ENCODE results near the gene HSFX4.
"Not testable (repeated sequence)": the region's sequence is repeated elsewhere in the genome, so short reads cannot be mapped to it uniquely, and the experiment has no call there.

The HSFX4 gene

GRCh38 chrX:149938427-149938880 lies 9.1 kb downstream of the HSFX4 start, which contains the start of gene EOLA2:
Gene EOLA2, minus strand, starts transcription at chrX:149938491. Its CDS starts 4,617 bp downstream, at chrX:149933874.
- DNase-seq (ENCODE audit: low read depth), result peak; percentile 84

- peak; percentile 77 for DNase-seq (ENCODE audit: low read depth)
Measured at GRCh38 chrX:149938881-149939654, 9.7 kb downstream of the HSFX4 start.

GRCh38 chrX:149939655-149939904 lies 10.2 kb downstream of the HSFX4 start:
- DNase-seq (ENCODE audit: low read depth), result no peak

- DNase-seq (ENCODE audit: low read depth), result peak; percentile 79
Measured at GRCh38 chrX:149939905-149940673, 10.7 kb downstream of the HSFX4 start.

GRCh38 chrX:149940674-149941024 lies 11.3 kb downstream of the HSFX4 start:
- DNase-seq (ENCODE audit: low read depth), result not testable (repeated sequence)

GRCh38 chrX:149945087-149945670 lies 15.8 kb downstream of the HSFX4 start:
- not testable (repeated sequence) for DNase-seq (ENCODE audit: low read depth)

GRCh38 chrX:149945820-149946219 lies 16.4 kb downstream of the HSFX4 start:
- DNase-seq (ENCODE audit: low read depth), result not testable (repeated sequence)

GRCh38 chrX:149946932-149947331 lies 17.6 kb downstream of the HSFX4 start:
- not testable (repeated sequence) for DNase-seq (ENCODE audit: low read depth)

GRCh38 chrX:149948016-149948415 lies 18.6 kb downstream of the HSFX4 start:
- DNase-seq (ENCODE audit: low read depth), result no peak

- DNase-seq (ENCODE audit: low read depth), result no peak
Measured at GRCh38 chrX:149949743-149950436, 20.5 kb downstream of the HSFX4 start.

- DNase-seq (ENCODE audit: low read depth), result no peak
Measured at GRCh38 chrX:149950681-149951080, 21.3 kb downstream of the HSFX4 start.

GRCh38 chrX:149961572-149961971 lies 32.2 kb downstream of the HSFX4 start:
- no peak for DNase-seq (ENCODE audit: low read depth)

GRCh38 chrX:149962010-149962409 lies 32.6 kb downstream of the HSFX4 start:
- DNase-seq (ENCODE audit: low read depth), result no peak

- DNase-seq (ENCODE audit: low read depth), result no peak
Measured at GRCh38 chrX:149962859-149963757, 33.7 kb downstream of the HSFX4 start.

- no peak for DNase-seq (ENCODE audit: low read depth)
Measured at GRCh38 chrX:149979126-149979644, 49.8 kb downstream of the HSFX4 start.

All from activated gamma-delta T cell treated with anti-CD3 and anti-CD28 coated beads, Interleukin-2, amount 50 U/mL, for 16 hours (primary cell).